Neuron (in vitro differentiated cells): Measurements from ENCODE around the gene KCNC1.

Experiments
- H2AFZ ChIP-seq: one replicate; pipeline ENCODE4 v1.6.1; 2013; ENCODE audit warnings: low read depth, mild to moderate bottlenecking, inconsistent platforms, low read length, moderate library complexity
- H3K27me3 ChIP-seq: one replicate; pipeline ENCODE4 v1.6.1; 2013; ENCODE audit warnings: low read length; ENCODE audit not compliant: insufficient read depth
- H3K36me3 ChIP-seq: one replicate; pipeline ENCODE4 v1.6.1; 2013; ENCODE audit warnings: low read length; ENCODE audit not compliant: insufficient read depth
- H3K4me1 ChIP-seq: one replicate; pipeline ENCODE4 v1.6.1; 2013; ENCODE audit warnings: low read length; ENCODE audit not compliant: insufficient read depth
- H3K4me3 ChIP-seq: 2 replicates; pipeline ENCODE4 v1.5.1; 2013; ENCODE audit warnings: mild to moderate bottlenecking, low read length, moderate library complexity
- H3K9me3 ChIP-seq: one replicate; pipeline ENCODE4 v1.6.1; 2013; ENCODE audit warnings: low read length

KCNC1 gene

GRCh38 chr11:17734418-17734911 is at the start of gene KCNC1:
Gene KCNC1 (plus strand): TSS chr11:17734781. CDS start chr11:17736003, 1,222 bp downstream.
- H3K4me3 ChIP-seq, result peak within 1 kb of the TSS; percentile 64
- peak within 1 kb of the TSS; percentile 46 for H2AFZ ChIP-seq
- H3K27me3 ChIP-seq, result no peaks in the 10 kb centered on the region
- H3K9me3 ChIP-seq, result no peaks in the 10 kb centered on the region
- no peaks in the 10 kb centered on the region for H3K36me3 ChIP-seq
- H3K4me1 ChIP-seq, result peaks cover 37% of the 10 kb centered on the region

GRCh38 chr11:17686231-17686980 is 48.2 kb upstream of the KCNC1 start:
- Histone ChIP-seq H3K27me3 (peaks cover 37% of the 10 kb centered on the region), H3K4me1 (no peaks in the 10 kb centered on the region), H3K4me3 (no peak overlapping the region), H2AFZ (no peak overlapping the region), H3K9me3 (no peaks in the 10 kb centered on the region), H3K36me3 (no peaks in the 10 kb centered on the region)

DNA sequence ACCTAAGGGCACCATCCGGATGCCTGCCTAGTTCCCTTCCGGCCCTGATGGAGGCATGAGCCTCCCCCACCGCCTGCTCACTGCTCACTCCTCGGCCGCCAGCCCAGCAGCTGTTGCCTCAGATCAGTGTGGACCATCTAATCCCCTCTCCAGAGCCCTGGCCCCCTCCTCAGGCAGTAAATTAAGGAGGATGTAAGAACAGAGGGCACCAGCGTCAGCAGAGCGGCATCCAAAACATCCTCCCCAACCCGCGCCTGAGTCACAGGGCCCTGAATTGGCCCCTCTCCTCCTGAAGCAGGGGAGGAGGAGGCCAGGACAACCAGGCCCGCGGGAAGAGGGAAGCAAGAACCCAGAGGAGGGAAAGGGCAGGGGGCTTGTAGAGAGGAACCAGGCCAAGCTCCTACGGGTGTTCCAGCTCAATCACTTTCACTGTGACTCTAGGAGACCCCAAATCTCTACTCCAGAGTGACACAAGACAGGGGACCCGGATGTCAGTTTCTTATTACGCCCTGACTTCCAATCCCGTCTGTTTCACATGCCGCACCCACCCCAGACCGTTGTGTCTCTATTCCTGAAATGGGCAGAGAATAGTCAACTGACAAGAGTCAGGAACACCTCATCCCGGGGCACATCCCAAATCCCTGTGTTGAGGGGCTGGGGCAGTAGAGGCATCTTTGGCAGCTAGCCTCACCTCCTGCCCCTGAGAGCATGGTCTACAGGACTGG is 46.5 kb upstream of the KCNC1 start:
- Histone ChIP-seq H3K36me3 (no peaks in the 10 kb centered on the region), H3K4me3 (no peak overlapping the region), H3K27me3 (peaks cover 52% of the 10 kb centered on the region), H2AFZ (no peak overlapping the region), H3K4me1 (no peaks in the 10 kb centered on the region), H3K9me3 (no peaks in the 10 kb centered on the region)

- no peak overlapping the region for H3K4me3 ChIP-seq
- H3K9me3 ChIP-seq, result no peaks in the 10 kb centered on the region
- H2AFZ ChIP-seq, result no peak overlapping the region
- H3K27me3 ChIP-seq, result peaks cover 69% of the 10 kb centered on the region
- no peaks in the 10 kb centered on the region for H3K36me3 ChIP-seq
- H3K4me1 ChIP-seq, result no peaks in the 10 kb centered on the region
Observed at GRCh38 chr11:17691550-17691949, 43.0 kb upstream of the KCNC1 start.

DNA sequence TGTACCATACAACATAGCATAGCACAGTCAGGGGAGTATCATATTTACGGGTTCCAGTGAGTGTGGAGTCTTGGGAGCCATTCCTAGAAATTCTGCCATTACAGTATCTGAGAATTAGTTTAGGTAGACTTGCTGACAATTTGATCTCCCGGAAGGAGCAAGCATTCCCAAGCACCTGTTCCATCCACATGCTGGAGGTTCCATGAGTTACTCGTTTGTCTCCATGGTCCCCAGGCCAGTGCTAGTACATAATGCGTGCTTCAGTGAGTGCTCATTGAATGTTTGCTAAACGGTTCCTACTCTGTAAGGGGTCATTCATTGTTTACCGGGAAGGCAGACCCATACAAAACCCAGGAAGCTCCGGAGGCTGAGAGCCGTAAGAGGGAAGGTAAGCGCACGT is 42.6 kb upstream of the KCNC1 start:
- H2AFZ ChIP-seq, result no peak overlapping the region
- no peaks in the 10 kb centered on the region for H3K36me3 ChIP-seq
- H3K4me3 ChIP-seq, result no peak overlapping the region
- peaks cover 74% of the 10 kb centered on the region for H3K27me3 ChIP-seq
- no peaks in the 10 kb centered on the region for H3K9me3 ChIP-seq
- H3K4me1 ChIP-seq, result no peaks in the 10 kb centered on the region

- Histone ChIP-seq H3K27me3 (peaks cover 77% of the 10 kb centered on the region), H3K36me3 (no peaks in the 10 kb centered on the region), H3K9me3 (no peaks in the 10 kb centered on the region), H3K4me3 (no peak overlapping the region), H3K4me1 (no peaks in the 10 kb centered on the region), H2AFZ (no peak overlapping the region)
Observed at GRCh38 chr11:17692931-17693330, 41.6 kb upstream of the KCNC1 start.

DNA sequence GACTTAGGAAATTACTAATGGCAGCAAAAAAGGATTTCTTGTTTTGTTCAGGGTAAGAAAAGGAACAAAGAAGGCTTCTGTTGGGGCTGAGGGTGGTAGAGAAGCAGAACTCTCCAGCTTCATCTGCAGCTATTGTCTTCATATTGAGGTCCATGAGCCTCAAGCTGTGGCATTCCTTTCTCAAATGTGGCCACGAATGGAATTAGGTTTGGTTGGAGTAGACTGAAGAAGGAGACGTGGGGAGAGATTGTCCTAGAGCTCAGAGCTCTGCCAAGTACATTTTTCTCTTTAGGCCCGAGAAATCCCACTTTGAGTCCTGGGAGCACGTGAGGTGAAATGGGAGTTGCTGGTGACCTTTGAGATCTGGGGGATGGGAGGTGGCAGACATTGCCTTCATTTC is 41.0 kb upstream of the KCNC1 start:
- no peak overlapping the region for H2AFZ ChIP-seq
- no peaks in the 10 kb centered on the region for H3K36me3 ChIP-seq
- no peaks in the 10 kb centered on the region for H3K4me1 ChIP-seq
- H3K4me3 ChIP-seq, result no peak overlapping the region
- H3K27me3 ChIP-seq, result peaks cover 71% of the 10 kb centered on the region
- H3K9me3 ChIP-seq, result no peaks in the 10 kb centered on the region

GRCh38 chr11:17694494-17695110 is 40.0 kb upstream of the KCNC1 start:
- H3K4me3 ChIP-seq, result no peak overlapping the region
- no peaks in the 10 kb centered on the region for H3K36me3 ChIP-seq
- no peaks in the 10 kb centered on the region for H3K9me3 ChIP-seq
- H3K4me1 ChIP-seq, result no peaks in the 10 kb centered on the region
- no peak overlapping the region for H2AFZ ChIP-seq
- H3K27me3 ChIP-seq, result peaks cover 64% of the 10 kb centered on the region

- Histone ChIP-seq H2AFZ (no peak overlapping the region), H3K27me3 (peaks cover 68% of the 10 kb centered on the region), H3K36me3 (no peaks in the 10 kb centered on the region), H3K9me3 (no peaks in the 10 kb centered on the region), H3K4me3 (no peak overlapping the region), H3K4me1 (no peaks in the 10 kb centered on the region)
Observed at GRCh38 chr11:17695454-17696441, 38.8 kb upstream of the KCNC1 start.

DNA sequence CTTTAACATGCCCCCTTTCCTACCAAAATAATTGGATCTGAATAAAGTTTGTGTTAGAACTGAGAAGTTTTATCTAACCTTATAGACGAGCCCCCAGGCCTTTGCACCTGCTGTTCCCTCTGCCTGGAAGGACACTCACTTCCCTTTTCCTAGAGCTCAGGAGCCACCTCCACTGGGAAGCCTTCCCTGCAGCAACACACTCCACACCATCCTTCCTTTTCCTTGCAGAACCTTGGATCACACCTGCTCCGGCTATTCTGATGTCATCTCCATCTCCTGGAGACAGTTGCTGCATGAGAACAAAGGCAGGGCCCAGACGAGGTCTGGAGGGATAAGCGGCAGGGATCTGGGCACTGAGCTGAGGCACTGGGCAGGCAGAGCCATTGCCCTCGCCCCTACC is 37.8 kb upstream of the KCNC1 start:
- Histone ChIP-seq H2AFZ (no peak overlapping the region), H3K27me3 (peaks cover 62% of the 10 kb centered on the region), H3K4me3 (no peak overlapping the region), H3K9me3 (no peaks in the 10 kb centered on the region), H3K4me1 (no peaks in the 10 kb centered on the region), H3K36me3 (no peaks in the 10 kb centered on the region)

DNA sequence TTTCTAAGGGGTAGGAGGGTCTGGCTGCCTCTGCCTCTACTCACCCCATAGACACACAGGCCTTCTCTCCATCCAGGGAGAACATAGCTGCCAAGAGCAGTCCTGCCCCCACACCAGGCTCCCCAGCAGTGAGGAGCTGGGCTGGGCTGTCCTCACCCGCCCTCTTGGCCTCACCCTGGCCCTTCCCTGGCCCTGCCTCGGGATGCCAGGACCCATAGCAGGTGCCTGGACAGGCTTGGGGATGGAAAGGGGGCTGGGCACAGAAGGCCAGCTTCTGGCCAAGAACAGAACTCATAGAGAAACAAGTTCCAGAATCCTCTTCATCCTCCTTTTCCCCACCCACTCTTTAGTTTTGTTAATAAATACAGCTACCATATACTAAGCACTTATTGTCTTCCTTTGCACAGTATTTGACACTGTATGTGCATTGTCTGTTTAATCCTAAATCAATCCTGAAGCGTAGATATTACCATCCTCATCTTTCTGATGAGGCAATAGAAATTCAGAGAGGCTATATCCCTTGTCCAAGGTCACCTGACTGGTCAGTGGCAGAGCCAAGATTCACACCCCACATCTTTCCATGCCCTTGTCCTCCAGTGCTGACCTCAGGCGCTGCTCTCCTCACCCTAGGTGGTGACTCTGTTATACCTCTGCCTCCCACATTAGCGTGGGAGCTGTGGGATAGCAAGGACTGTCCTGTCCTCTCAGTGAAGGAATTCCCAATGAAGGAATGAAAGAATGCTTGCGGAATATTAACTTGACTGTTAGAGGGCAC is 37.2 kb upstream of the KCNC1 start:
- Histone ChIP-seq H3K36me3 (no peaks in the 10 kb centered on the region), H3K4me1 (no peaks in the 10 kb centered on the region), H3K4me3 (no peak overlapping the region), H2AFZ (no peak overlapping the region), H3K27me3 (peaks cover 56% of the 10 kb centered on the region), H3K9me3 (no peaks in the 10 kb centered on the region)
